DMS153 treated with DMSO at 0.1 percent for 48 hours (cell line): ENCODE measurements around the gene CWC27.

Experiments
- DNase-seq: peaks from one replicate; lab custom pipeline; 2025; ENCODE audit not compliant: unreplicated experiment; lab: John Stamatoyannopoulos, UW

Gene CWC27

DNA sequence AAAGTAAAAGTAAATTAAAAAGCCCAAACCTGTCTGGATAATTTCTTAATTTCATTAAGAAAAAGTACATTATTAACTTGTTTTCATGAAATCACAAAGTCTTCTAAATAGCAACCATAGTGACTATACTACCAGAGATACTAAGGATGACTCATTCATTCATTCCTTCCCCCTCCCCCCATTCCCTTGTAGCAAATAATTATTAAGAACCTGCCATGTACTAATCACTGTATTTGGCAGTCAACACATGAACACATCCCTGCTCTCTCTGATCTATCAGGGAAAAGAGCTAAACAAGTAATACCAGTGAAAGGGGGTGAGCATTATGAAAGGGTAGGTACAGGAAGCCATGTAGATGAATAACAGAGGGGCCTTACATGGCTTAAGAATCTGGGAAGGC, 203.9 kb downstream of the CWC27 start:
- DNase-seq = no peak

DNA sequence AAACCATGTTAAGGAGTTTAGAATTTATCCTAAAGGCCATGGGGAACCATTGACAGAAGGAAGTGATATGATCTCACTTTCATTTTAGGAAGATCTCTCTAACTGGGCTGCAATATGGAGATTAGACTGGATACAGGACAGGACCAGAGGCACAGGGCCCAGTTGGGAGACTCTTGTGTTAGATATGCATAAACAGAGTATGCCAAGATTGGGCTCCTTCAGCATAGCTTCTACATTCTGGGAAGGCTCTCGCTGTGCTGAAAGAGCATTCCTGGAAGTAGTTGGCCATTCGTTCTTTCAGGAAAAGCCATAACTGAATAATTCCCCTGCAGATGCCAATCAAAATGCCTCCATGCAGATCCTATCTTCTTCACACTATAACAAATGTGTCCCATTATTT, 204.5 kb downstream of the CWC27 start:
- DNase-seq = no peak

DNA sequence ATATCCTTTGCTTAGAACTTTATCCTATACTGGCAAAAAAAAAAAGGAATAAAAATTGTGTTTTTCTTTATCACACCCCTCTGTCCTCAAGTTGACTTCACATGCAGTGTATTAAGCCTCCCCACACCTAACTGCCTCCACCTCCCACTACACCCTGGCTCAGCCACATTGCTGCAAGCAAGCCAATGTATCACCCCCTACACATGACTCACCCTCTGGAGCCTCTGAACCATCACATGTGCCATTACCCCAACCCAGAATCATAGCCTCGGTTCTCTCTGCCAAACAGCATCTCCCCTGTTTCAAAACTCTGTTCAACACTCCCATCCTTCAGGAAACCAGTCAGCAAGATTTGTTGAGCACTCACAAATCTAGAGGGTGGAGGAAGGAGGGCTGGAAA, 209.0 kb downstream of the CWC27 start:
- DNase-seq = no peak

- DNase-seq = no peak
Observed at GRCh38 chr5:64978546-64978945, 209.8 kb downstream of the CWC27 start.

GRCh38 chr5:64979531-64979930, 210.8 kb downstream of the CWC27 start:
- no peak for DNase-seq

DNA sequence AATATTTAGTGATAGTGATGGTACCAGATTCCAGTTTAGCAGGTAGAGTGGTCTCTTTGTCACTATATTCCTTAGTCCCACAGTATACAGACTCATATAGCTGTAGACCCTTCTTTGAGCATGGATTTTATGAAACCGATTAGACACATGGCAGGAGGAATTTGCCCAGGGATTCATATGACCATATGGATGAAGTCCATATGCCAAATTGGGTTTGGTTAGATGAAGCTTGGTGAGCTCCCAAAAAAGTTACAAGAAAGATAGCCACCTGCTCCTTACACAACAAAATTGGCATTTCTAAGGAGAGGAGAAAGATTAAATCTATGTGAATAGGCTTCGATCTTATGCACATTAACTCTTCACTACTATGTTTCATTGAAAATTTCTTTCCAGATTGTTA, 211.4 kb downstream of the CWC27 start:
- no peak for DNase-seq

GRCh38 chr5:64987768-64988167, 219.0 kb downstream of the CWC27 start:
- no peak for DNase-seq

DNA sequence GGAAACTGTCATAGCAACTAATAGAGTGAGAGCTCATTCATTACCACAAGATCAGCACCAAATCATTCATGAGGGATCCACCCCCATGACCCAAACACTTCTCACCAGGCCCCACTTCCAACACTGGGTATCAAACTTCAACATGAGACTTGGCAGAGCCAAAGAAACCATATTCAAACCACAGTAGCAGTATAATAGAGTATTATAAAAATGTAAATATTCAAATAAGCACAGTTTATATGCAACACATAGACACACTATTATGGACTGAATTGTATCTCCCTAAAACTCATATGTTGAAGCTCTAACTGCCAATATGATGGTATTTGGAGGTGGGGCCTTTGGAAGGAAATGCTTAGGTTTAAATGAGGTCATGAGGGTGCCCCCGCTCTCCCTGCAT, 240.5 kb downstream of the CWC27 start:
- no peak for DNase-seq

DNA sequence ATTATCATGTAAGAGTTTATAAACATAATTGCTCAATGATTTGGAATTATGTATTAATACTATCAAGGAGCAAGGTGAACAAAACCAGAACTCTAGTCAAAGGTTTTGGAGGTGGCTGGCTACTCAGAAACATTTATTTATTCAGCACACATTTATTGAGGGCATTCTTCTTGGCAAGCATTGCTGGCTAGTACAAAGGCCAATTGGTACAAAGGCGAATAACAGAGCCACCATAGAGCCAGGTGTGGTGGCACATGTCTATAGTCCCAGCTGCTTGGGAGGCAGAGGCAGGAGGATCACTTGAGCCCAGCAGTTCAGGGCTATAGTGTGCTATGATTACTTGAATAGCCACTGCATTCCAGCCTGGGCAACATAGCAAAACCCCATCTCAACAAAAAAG, 242.1 kb downstream of the CWC27 start:
- DNase-seq = no peak

DNA sequence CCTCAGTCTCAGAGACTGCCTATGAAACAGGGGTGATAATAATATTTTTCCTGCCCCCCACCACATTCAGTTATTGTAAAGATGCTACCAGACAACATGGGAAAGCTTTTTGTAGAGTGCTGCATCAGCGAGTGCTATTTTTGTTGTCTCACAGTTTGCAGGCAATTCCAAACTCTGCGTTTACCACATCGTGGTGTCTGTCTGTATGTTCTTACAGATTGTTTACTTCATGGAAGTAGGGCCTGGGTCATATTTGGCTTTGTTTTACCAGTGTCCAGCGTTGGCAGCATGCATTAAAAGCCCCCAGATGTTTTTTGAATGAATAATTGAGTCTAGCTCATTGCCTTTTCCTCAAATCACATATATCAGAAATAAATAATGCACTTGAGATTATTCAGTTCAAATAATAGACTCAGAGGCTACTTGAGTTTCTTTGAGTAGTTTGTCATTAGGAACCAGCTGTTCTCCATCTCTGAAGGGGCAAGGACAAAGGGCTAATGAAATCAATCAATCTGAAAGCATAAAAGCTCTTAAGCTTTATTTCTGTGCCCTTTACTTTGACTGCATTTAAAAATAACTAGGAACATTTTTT, 243.7 kb downstream of the CWC27 start:
- no peak for DNase-seq

GRCh38 chr5:65013166-65013565, 244.4 kb downstream of the CWC27 start:
- DNase-seq = no peak

DNA sequence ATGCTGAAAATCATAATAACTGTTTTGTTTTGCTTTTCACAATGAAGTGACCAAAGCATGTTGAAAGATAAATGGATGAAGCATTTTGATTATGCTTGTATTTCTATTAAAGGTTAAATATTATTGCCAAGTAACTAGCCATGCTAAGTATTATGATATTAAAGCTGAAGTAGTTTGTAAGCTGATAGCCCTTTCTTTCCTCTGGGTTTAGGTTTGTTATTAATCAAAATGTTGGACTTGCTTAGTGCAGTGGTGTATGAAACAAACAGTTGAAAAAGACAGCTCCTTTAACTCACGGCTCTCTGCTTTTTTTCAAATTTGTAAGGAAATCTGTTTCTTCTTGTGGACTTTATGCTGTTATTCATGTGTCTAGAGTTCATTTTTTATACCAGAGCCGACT, 246.0 kb downstream of the CWC27 start:
- no peak for DNase-seq

- no peak for DNase-seq
Observed at GRCh38 chr5:65015767-65016166, 247.0 kb downstream of the CWC27 start.

- no peak for DNase-seq
Observed at GRCh38 chr5:65017636-65018035, 248.9 kb downstream of the CWC27 start.

DNA sequence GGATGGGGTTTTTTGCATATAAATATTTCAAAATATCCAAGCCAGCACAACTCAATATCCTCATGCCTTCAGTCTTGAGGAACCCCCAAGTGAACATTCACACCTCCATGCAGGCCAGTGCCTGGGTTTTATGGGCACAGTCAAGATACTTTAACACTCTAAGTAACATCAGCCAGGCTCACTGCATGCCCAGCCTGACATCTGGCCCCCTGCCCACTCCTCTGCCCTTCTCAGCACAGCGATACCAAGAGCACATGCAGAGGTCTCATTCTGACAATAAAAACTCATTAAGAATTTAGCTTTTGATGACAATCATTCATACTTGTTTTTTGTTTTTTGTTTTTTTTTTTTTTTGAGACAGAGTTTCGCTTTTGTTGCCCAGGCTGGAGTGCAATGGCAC, 250.0 kb downstream of the CWC27 start:
- no peak for DNase-seq

- no peak for DNase-seq
Observed at GRCh38 chr5:65020492-65020891, 251.8 kb downstream of the CWC27 start.

DNA sequence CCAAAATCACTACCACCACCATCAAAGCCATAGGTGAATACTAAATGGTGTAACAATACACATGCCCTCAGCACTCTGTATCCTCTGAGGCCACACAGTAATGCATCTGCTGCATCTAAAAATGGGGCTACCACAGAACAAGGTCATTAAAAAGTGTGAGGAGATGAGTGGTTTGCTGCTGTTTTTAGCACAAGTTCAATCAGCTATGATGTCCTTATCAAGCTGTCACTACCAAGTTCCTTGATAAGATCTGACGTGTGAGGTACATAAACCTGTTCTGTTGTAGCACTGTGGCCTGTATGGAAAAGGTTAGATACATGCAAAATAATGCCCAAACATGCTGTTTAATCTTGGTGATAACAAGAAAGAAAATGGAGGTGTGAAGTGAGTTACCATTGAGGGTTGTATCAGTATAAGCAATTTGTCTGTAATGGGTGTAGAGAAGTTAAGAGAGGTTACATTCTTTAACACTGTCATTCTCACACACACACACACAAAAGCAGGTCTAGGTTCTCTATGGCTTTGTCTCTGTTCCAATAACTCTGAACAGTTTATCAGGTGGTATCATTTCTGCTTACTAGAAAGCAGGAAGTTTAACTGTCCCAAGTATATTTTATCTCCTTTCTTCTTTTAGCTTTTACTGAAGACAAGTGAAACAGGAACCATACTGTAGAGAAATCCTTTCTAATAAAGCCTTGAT, 252.9 kb downstream of the CWC27 start:
- no peak for DNase-seq

DNA sequence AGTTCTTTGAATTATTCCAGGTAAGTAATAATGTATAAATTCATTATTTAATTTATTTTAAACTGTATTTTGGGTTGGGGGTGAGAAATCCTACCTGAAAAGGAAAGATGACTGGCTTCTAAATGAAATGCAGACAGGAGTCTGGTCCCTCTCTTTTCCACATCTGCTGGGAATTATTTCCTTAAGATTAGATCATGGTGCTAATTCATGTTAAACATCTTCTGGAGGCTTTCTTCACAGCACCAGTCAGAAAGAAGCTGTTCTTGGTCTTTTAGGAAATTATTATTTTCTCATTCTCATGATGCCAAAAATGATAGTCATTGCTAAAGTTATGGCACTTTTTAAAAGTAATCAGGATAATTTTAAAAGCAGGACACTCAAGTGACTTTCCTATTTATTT, 254.2 kb downstream of the CWC27 start:
- no peak for DNase-seq

DNA sequence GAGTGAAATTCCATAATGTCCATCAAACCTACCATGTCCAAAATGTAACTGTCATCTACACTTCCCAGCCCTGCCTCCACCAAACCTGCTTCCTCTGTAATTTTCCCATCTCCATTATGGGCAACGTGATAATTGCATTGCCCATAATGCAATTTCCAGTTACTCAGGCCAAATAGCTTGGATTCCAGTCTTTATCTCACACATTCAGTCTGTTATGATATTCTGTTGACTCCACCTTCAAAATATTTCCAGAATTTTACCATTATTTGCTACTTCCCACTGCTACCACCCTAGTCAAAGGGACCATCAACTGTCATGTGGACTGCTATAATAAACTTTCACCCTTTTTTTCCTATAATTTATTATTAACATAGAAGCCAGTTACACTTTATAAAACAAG, 256.0 kb downstream of the CWC27 start:
- DNase-seq = no peak

DNA sequence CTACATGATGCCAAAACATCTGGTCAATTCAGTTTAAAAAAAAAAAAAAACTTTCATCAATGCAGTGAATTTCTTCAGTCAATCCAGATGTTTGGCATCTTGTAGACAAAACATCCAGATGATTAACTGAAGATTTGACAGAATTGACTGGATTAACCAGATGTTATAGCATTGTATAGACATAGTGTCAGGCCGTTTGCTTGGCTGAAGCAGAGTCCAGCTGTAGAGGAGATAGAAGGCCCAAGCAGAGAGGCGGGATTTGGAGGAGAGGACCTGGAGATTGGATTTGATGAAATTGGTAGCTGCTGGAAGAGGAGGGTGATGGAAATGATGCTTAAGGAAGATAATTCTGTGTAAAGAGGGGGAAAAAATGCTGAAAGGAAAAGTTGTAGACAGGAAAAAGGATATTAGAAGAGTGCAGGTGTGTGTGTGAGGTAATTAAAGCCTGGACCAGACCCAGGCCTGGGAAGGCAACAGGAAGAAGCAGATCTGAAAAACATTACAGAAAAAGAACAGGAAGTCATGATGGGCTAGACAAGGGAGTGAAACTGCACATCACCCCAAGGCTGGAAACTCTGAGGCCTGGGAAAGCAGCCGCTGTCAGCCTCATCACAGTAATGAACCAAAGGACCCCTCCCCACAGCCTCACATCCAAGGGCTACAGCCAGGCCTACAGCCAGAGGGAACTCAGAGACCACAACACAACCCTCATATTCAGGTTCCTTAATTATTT, 258.3 kb downstream of the CWC27 start:
- no peak for DNase-seq

DNA sequence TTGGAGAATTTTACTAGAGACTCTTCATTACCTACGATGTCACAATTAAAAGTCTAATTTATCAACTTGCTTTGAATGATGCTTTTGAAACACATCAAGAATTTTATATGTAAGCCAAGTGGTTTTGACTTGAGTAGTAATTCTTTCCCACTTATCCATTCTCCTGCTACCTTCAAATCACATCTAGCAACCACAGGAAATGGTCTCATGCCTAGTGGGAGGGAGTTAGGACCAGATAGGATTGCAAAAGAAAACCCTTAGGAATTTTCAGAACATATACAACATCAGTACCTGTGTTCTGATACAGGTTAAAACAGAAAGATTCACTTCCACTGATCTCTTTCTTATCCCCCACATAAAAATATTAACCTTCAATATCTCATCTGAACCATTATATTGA, 260.4 kb downstream of the CWC27 start:
- no peak for DNase-seq

DNA sequence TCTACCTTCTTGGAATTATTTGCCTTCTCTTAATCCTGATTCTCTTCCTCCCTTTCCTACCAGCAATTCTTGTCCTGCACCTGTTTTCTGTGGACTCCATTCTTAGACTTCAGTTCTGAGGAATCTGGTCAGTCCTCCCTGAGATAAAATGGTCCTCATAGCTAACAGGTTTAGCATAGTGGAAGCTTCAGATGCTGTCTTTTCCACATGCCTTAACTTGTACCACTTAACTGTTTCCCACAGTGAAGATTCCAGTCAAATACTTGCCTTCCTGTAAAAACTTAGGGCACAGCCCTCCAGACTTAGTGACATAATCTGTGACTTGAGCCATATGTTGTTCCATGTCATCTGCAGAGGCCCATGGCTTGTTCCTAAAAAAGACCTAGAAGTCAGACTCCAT, 261.3 kb downstream of the CWC27 start:
- DNase-seq = no peak

DNA sequence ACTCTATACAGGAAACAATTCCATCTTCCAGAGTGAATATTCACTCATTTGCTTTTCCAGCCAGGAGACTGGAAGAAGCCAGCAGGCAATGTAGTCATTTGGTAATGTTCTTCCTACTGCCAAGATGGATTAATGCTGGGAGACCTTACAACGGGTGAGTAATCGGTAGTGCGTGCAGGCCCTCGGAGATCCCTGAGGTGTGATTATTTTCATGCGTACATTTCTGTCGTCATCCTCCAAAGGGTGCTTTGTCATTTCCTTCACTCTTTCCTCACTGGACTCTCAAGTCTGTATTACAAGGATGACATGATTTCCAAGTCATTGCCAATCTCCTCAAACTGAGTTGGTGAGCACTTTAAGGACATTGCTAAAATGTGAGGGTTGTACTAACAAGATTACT, 263.5 kb downstream of the CWC27 start:
- DNase-seq = no peak
